MCF 10A (cell line): Measurements from ENCODE around the gene PTPRR. TPM values are rescaled to one million over a fixed set of nuclear protein-coding genes. Genes with fewer than 3 reads are reported as not detected.

ENCODE experiments used
- BruUV-seq: library from RNA; stranded (reverse); fragments of 400-500 nt; replicated peaks from 2 replicates; lab custom pipeline; 2021; lab: Mats Ljungman, UMichigan
- CTCF ChIA-PET: fragments of 300-600 bp; sonication (Branson Sonifier 250); formaldehyde crosslinking; extraction: SDS; loops from one replicate; lab custom pipeline; 2021; ENCODE audit warnings: antibody characterized with exemption, inconsistent platforms; lab: Yijun Ruan, JAX
- POLR2A ChIA-PET: fragments of 300-600, 350-650 bp; sonication (Branson Sonifier 250); formaldehyde crosslinking; extraction: SDS; loops from one replicate; lab custom pipeline; 2020; ENCODE audit warnings: antibody characterized with exemption, inconsistent platforms; lab: Yijun Ruan, JAX
- DNase-seq: peaks from one replicate; pipeline ENCODE4 v3.0.0-alpha.2; 2018; ENCODE audit not compliant: unreplicated experiment
- H3K27ac Mint-ChIP-seq: one replicate; pipeline ENCODE4 v1.8.0; 2022; ENCODE audit warnings: mild to moderate bottlenecking, low read depth, mixed read lengths; ENCODE audit not compliant: unreplicated experiment
- H3K27me3 Mint-ChIP-seq: one replicate; pipeline ENCODE4 v1.8.0; 2022; ENCODE audit warnings: mixed read lengths; ENCODE audit not compliant: insufficient read depth, unreplicated experiment
- H3K36me3 Mint-ChIP-seq: one replicate; pipeline ENCODE4 v1.8.0; 2022; ENCODE audit warnings: mild to moderate bottlenecking, moderate library complexity, mixed read lengths; ENCODE audit not compliant: insufficient read depth, unreplicated experiment
- H3K4me1 Mint-ChIP-seq: one replicate; pipeline ENCODE4 v1.8.0; 2022; ENCODE audit warnings: mixed read lengths; ENCODE audit not compliant: insufficient read depth, unreplicated experiment
- H3K4me3 Mint-ChIP-seq: one replicate; pipeline ENCODE4 v1.8.0; 2022; ENCODE audit warnings: mild to moderate bottlenecking, moderate library complexity, mixed read lengths; ENCODE audit not compliant: unreplicated experiment
- H3K9me3 Mint-ChIP-seq: one replicate; pipeline ENCODE4 v1.8.0; 2022; ENCODE audit warnings: mixed read lengths; ENCODE audit not compliant: unreplicated experiment
- CTCF ChIP-seq: fragments of 200-600 bp; IDR thresholded peaks from one replicate; pipeline ENCODE4 v1.8.0; 2022; ENCODE audit warnings: antibody characterized with exemption, mild to moderate bottlenecking; ENCODE audit not compliant: unreplicated experiment
- intact Hi-C: fragments of 100-400 bp; cut with micrococcal nuclease; formaldehyde crosslinking; loops from 2 replicates; pipeline ENCODE4 v1.14.1; 2022
- total RNA-seq: library from RNA; stranded (reverse); gene quantifications from 2 replicates; pipeline ENCODE4 v1.2.3, GENCODE V29; 2022

Gene PTPRR
- total RNA-seq, 1 experiment from 2014 or later = not detected

GRCh38 chr12:70835948-70836347 is 84.6 kb downstream of the PTPRR start:
- BruUV-seq = no TSS peak
- Mint-ChIP-seq H3K4me1 (peaks cover 8% of the 10 kb centered on the region), H3K27me3 (no peaks in the 10 kb centered on the region), H3K27ac (no peak overlapping the region), H3K4me3 (no peak overlapping the region), H3K36me3 (no peaks in the 10 kb centered on the region), H3K9me3 (no peaks in the 10 kb centered on the region)
- ChIA-PET POLR2A (interaction anchor here (0.6 kb wide), 1 partner anchor 64 kb away, joined by 3 read pairs; no protein-coding TSS in a partner anchor), CTCF (interaction anchor here (2.0 to 3.0 kb wide), 2 partner anchors 14 to 106 kb away, joined by 11 to 15 read pairs; no protein-coding TSS in a partner anchor)
- intact Hi-C loops = no loop called here
- DNase-seq = no peak
- TF ChIP-seq CTCF = no peak

- Mint-ChIP-seq H3K27me3 (no peaks in the 10 kb centered on the region), H3K27ac (no peak overlapping the region), H3K9me3 (no peaks in the 10 kb centered on the region), H3K4me1 (peaks cover 8% of the 10 kb centered on the region), H3K36me3 (no peaks in the 10 kb centered on the region), H3K4me3 (no peak overlapping the region)
- CTCF ChIA-PET = interaction anchor here (0.9 to 1.3 kb wide), 6 partner anchors 9 to 181 kb away, joined by 3 to 5 read pairs (median 4); no protein-coding TSS in a partner anchor
- TF ChIP-seq CTCF = no peak
- intact Hi-C loops = no loop called here
- BruUV-seq = no TSS peak
- peak; percentile 36 for DNase-seq
- POLR2A ChIA-PET = interaction anchor here (0.5 to 1.1 kb wide), 4 partner anchors 11 to 165 kb away, joined by 3 read pairs; no protein-coding TSS in a partner anchor
Measured at GRCh38 chr12:70831543-70831942, 89.0 kb downstream of the PTPRR start.

DNA sequence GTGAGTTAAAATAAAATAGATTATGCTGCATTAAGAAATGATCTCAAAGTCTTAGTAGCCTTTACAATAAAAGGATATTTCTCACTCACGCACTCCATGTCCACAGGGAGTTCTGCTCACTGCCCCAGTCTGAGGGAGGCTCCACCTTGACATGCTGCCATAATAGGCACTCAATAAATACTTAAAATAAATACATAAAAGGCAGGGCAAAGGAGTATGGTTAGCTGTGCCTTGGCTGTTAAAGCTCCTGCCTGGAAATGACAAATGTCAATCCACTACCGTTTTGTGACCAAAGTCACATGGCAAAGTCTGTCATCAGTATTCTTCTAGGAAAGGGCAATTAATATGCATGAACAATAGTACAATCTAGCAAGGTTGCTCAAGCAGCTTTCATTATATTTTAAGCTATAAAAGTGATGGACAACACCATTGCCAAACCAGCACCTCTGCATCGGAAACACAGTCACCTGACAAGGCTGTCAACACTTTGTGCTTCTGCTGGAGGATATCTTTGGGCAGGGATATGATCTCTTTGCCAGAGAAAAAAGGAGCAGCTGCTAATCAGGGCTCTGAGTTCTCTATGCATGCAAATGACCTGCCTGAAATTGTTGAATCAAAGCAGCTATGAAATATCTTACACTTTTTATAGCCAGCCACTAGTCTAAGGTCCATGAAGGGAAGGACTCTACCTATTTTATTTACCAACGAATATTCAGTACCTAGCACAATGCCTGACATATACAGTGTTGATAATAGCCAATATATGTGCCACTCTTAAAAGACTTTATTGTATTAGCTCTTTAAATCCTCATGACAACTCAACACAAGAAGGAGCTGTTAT is 90.1 kb downstream of the PTPRR start:
- H3K27me3 Mint-ChIP-seq = no peaks in the 10 kb centered on the region

More for the DNA sequence above, 90.1 kb downstream of the PTPRR start:
- POLR2A ChIA-PET = interaction anchor here (0.6 to 0.7 kb wide), 2 partner anchors 8 to 18 kb away, joined by 3 read pairs; no protein-coding TSS in a partner anchor
- BruUV-seq = no TSS peak
- Mint-ChIP-seq H3K27ac (no peak overlapping the region), H3K9me3 (no peaks in the 10 kb centered on the region), H3K36me3 (no peaks in the 10 kb centered on the region), H3K4me1 (peaks cover 8% of the 10 kb centered on the region), H3K4me3 (no peak overlapping the region)
- DNase-seq = no peak
- TF ChIP-seq CTCF = no peak
- intact Hi-C loops = no loop called here
- CTCF ChIA-PET = interaction anchor here (0.5 to 1.3 kb wide), 6 partner anchors 15 to 97 kb away, joined by 3 to 4 read pairs (median 4); no protein-coding TSS in a partner anchor
